CD14-positive monocyte (primary cell): ENCODE results near the gene MYL2. TPM values are rescaled to one million over a fixed set of nuclear protein-coding genes. Genes with fewer than 3 reads are reported as not detected.

ENCODE experiments used
- DNase-seq, 3 donors: peaks; one replicate each; pipeline ENCODE4 v3.0.0-alpha.2; 2011 to 2022
- H2AFZ ChIP-seq: 2 replicates; pipeline ENCODE4 v1.6.0; 2012; ENCODE audit warnings: mild to moderate bottlenecking, low read depth, low read length, inconsistent platforms; ENCODE audit not compliant: insufficient read depth, poor library complexity, severe bottlenecking
- H3K27ac ChIP-seq, 2 donors: 1 replicate in 1 of 2; 2 replicates in 1 of 2; pipeline ENCODE4 v1.5.1; 2012 to 2013; ENCODE audit warnings: low read length in 2 of 2, control low read depth in 1 of 2, inconsistent platforms in 1 of 2, low read depth in 1 of 2, mild to moderate bottlenecking in 1 of 2
- H3K27me3 ChIP-seq, 2 donors: one replicate each; pipeline versions ENCODE4 v1.6.0 to v1.6.1; 2011 to 2013; ENCODE audit warnings: low read length in 2 of 2; ENCODE audit not compliant: control insufficient read depth in 2 of 2, insufficient read depth in 2 of 2
- H3K36me3 ChIP-seq, 2 donors: replicated peaks in 1 of 2; 1 replicate in 1 of 2; 2 replicates in 1 of 2; pipeline versions ENCODE4 v1.5.1 to v1.6.1; 2012 to 2013; ENCODE audit warnings: low read length in 2 of 2, control low read depth in 1 of 2, inconsistent platforms in 1 of 2, mild to moderate bottlenecking in 1 of 2; ENCODE audit not compliant: insufficient read depth in 2 of 2, control insufficient read depth in 1 of 2
- H3K4me1 ChIP-seq, 2 donors: 1 replicate in 1 of 2; 2 replicates in 1 of 2; pipeline versions ENCODE4 v1.5.1 to v1.6.1; 2012 to 2013; ENCODE audit warnings: low read length in 2 of 2, control low read depth in 1 of 2, inconsistent platforms in 1 of 2, mild to moderate bottlenecking in 1 of 2, moderate library complexity in 1 of 2; ENCODE audit not compliant: insufficient read depth in 2 of 2, control insufficient read depth in 1 of 2
- H3K4me2 ChIP-seq: replicated peaks from 2 replicates; pipeline ENCODE3; 2012; ENCODE audit warnings: low read length, moderate library complexity, mild to moderate bottlenecking; ENCODE audit not compliant: poor library complexity, severe bottlenecking; ENCODE audit errors: extremely low read depth
- H3K4me3 ChIP-seq, 3 experiments: fragments of 200-600 bp in 1 of 3; sonication (generic) in 1 of 3; replicated peaks in 1 of 3; 1 replicate in 2 of 3; 2 replicates in 1 of 3; pipeline ENCODE4 v1.5.1; 2011 to 2013; ENCODE audit warnings: low read length in 3 of 3, mild to moderate bottlenecking in 3 of 3, control low read depth in 2 of 3, low read depth in 2 of 3, inconsistent platforms in 1 of 3, moderate library complexity in 1 of 3
- H3K79me2 ChIP-seq: 2 replicates; pipeline ENCODE4 v1.6.0; 2012; ENCODE audit warnings: mild to moderate bottlenecking, control low read depth, inconsistent platforms, low read length, moderate library complexity; ENCODE audit not compliant: insufficient read depth
- H3K9ac ChIP-seq: 2 replicates; pipeline ENCODE4 v1.6.0; 2017; ENCODE audit warnings: low read length, mild to moderate bottlenecking; ENCODE audit not compliant: insufficient read depth, poor library complexity, severe bottlenecking
- H3K9me3 ChIP-seq, 2 donors: replicated peaks in 1 of 2; 1 replicate in 1 of 2; 2 replicates in 1 of 2; pipeline versions ENCODE4 v1.5.1 to v1.6.1; 2012 to 2013; ENCODE audit warnings: low read length in 2 of 2, control low read depth in 1 of 2; ENCODE audit not compliant: control insufficient read depth in 1 of 2, insufficient read depth in 1 of 2
- H4K20me1 ChIP-seq: 2 replicates; pipeline ENCODE4 v1.6.0; 2012; ENCODE audit warnings: mild to moderate bottlenecking, low read length, control low read depth, moderate library complexity; ENCODE audit not compliant: insufficient read depth
- H3K27ac Mint-ChIP-seq, 7 donors: one replicate each; pipeline ENCODE4 v1.8.0; 2020; ENCODE audit warnings: mild to moderate bottlenecking in 7 of 7, mixed read lengths in 7 of 7, moderate library complexity in 6 of 7, inconsistent platforms in 2 of 7
- H3K27me3 Mint-ChIP-seq, 3 donors: one replicate each; pipeline ENCODE4 v1.8.0; 2021 to 2022; ENCODE audit warnings: low read depth in 3 of 3, mild to moderate bottlenecking in 3 of 3, mixed read lengths in 3 of 3, moderate library complexity in 3 of 3, inconsistent platforms in 1 of 3
- H3K36me3 Mint-ChIP-seq, 2 donors: one replicate each; pipeline ENCODE4 v1.8.0; 2020; ENCODE audit warnings: mixed read lengths in 2 of 2, inconsistent platforms in 1 of 2, mild to moderate bottlenecking in 1 of 2
- H3K4me1 Mint-ChIP-seq: one replicate; pipeline ENCODE4 v1.8.0; 2020; ENCODE audit warnings: mild to moderate bottlenecking, mixed read lengths
- H3K4me3 Mint-ChIP-seq, 2 donors: one replicate each; pipeline ENCODE4 v1.8.0; 2020; ENCODE audit warnings: mild to moderate bottlenecking in 2 of 2, mixed read lengths in 2 of 2, moderate library complexity in 1 of 2
- H3K9me3 Mint-ChIP-seq, 7 donors: one replicate each; pipeline ENCODE4 v1.8.0; 2020 to 2022; ENCODE audit warnings: mixed read lengths in 7 of 7, mild to moderate bottlenecking in 6 of 7, moderate library complexity in 6 of 7, inconsistent platforms in 2 of 7
- CTCF ChIP-seq: fragments of 200-600 bp; IDR thresholded peaks from one replicate; pipeline ENCODE4 v1.8.0; 2022; ENCODE audit warnings: antibody characterized with exemption, mild to moderate bottlenecking
- WGBS: methylation state at CpG from one replicate; pipeline ENCODE4 v1.1.5; 2013; ENCODE audit warnings: missing lambda C conversion rate; ENCODE audit not compliant: insufficient coverage; 5-methylcytosine and 5-hydroxymethylcytosine counted together
- intact Hi-C, 2 donors: fragments of 100-400 bp; cut with micrococcal nuclease; formaldehyde crosslinking; loops; one replicate each; pipeline versions ENCODE4 v1.15.0 to v1.15.1; 2023
- polyA plus RNA-seq, 3 donors: library from polyadenylated mRNA; depleted of rRNA in 1 of 3; unstranded in 2 of 3; stranded (reverse) in 1 of 3; fragments of 300-500 nt in 2 of 3; fragments of >200 nt in 1 of 3; fragmentation: Illumina TruSeq in 2 of 3; gene quantifications; 1 replicate in 2 of 3; 2 replicates in 1 of 3; pipeline ENCODE4 v1.2.3, GENCODE V29; 2012 to 2021

MYL2 gene
- polyA plus RNA-seq, 3 donors = not detected

GRCh38 chr12:110885152-110885840 is 35.1 kb downstream of the MYL2 start:
- no peaks in the 10 kb centered on the region for H3K36me3 Mint-ChIP-seq
- no peak for TF ChIP-seq CTCF
- no peaks in the 10 kb centered on the region for H3K79me2 ChIP-seq
- H3K4me1 ChIP-seq = no peaks in the 10 kb centered on the region
- H3K4me1 Mint-ChIP-seq = peaks cover 2% of the 10 kb centered on the region
- H3K27me3 ChIP-seq = no peaks in the 10 kb centered on the region
- peaks cover 0 to 6% (median 3%) of the 10 kb centered on the region in 3 donors for H3K27me3 Mint-ChIP-seq
- peaks cover 0 to 3% (median 0%) of the 10 kb centered on the region in 7 donors for H3K9me3 Mint-ChIP-seq
- no peak overlapping the region for H3K4me2 ChIP-seq
- H3K36me3 ChIP-seq = no peaks in the 10 kb centered on the region
- WGBS = 96% methylated on average over 4 of the region's 6 CpGs
- no peak for DNase-seq
- H3K27ac Mint-ChIP-seq = no peak overlapping the region
- no peak overlapping the region for H3K4me3 ChIP-seq
- H4K20me1 ChIP-seq = no peaks in the 10 kb centered on the region
- H3K27ac ChIP-seq = no peak overlapping the region
- H2AFZ ChIP-seq = no peak overlapping the region
- H3K9ac ChIP-seq = no peak overlapping the region
- intact Hi-C loops = no loop called here
- H3K9me3 ChIP-seq = no peaks in the 10 kb centered on the region
- H3K4me3 Mint-ChIP-seq = no peak overlapping the region

GRCh38 chr12:110883251-110883650 is 37.1 kb downstream of the MYL2 start:
- no peak overlapping the region for H3K27ac Mint-ChIP-seq
- no peak overlapping the region for H2AFZ ChIP-seq
- H3K27me3 Mint-ChIP-seq = peaks cover 0 to 2% (median 2%) of the 10 kb centered on the region in 3 donors
- H3K9me3 Mint-ChIP-seq = peaks cover 0 to 3% (median 0%) of the 10 kb centered on the region in 7 donors
- no peaks in the 10 kb centered on the region for H4K20me1 ChIP-seq
- H3K36me3 ChIP-seq = no peaks in the 10 kb centered on the region
- WGBS = no CpG with 5 or more reads among the region's 4 CpGs
- no peaks in the 10 kb centered on the region for H3K27me3 ChIP-seq
- H3K4me1 Mint-ChIP-seq = peaks cover 2% of the 10 kb centered on the region
- intact Hi-C loops = no loop called here
- H3K27ac ChIP-seq = no peak overlapping the region
- H3K36me3 Mint-ChIP-seq = no peaks in the 10 kb centered on the region
- H3K4me3 Mint-ChIP-seq = no peak overlapping the region
- H3K9me3 ChIP-seq = no peaks in the 10 kb centered on the region
- H3K4me3 ChIP-seq = no peak overlapping the region
- H3K9ac ChIP-seq = no peak overlapping the region
- H3K4me1 ChIP-seq = no peaks in the 10 kb centered on the region
- TF ChIP-seq CTCF = no peak
- no peaks in the 10 kb centered on the region for H3K79me2 ChIP-seq
- DNase-seq = no peak
- no peak overlapping the region for H3K4me2 ChIP-seq
